K562 (cell line): ENCODE measurements around the gene FAM3C.

Experiments
- CBX3 ChIP-seq, 2 experiments: IDR thresholded peaks; 1 replicate in 1 of 2; 2 replicates in 1 of 2; pipeline ENCODE4 v1.6.1; 2012; ENCODE audit warnings: inconsistent platforms in 2 of 2, low read length in 2 of 2, borderline replicate concordance in 1 of 2, control low read depth in 1 of 2
- FOXA1 ChIP-seq: fragments of 450-650 bp; IDR thresholded peaks from 2 replicates; pipeline ENCODE4 v1.6.1; 2016; ENCODE audit warnings: mild to moderate bottlenecking, borderline replicate concordance
- HCFC1 ChIP-seq: IDR thresholded peaks from 2 replicates; pipeline ENCODE4 v1.6.1; 2012; ENCODE audit warnings: low read depth, low read length, improper control_type of control experiment
- MEF2A ChIP-seq: IDR thresholded peaks from 2 replicates; pipeline ENCODE4 v1.6.1; 2011; ENCODE audit warnings: low read depth, mild to moderate bottlenecking, low read length, moderate library complexity; ENCODE audit not compliant: control insufficient read depth
- MTF1 ChIP-seq: fragments of 250-450 bp; sonication (Bioruptor Pico); IDR thresholded peaks from 2 replicates; pipeline ENCODE4 v1.9.0; 2021; ENCODE audit warnings: moderate library complexity, mild to moderate bottlenecking, inconsistent platforms, borderline replicate concordance
- NR2C1 ChIP-seq, 2 experiments: fragments of 450-650 bp; IDR thresholded peaks; 2 replicates each; pipeline ENCODE4 v1.6.1; 2017; ENCODE audit warnings: mild to moderate bottlenecking in 2 of 2, antibody characterized with exemption in 1 of 2, inconsistent platforms in 1 of 2, missing compliant biosample characterization in 1 of 2, missing genetic modification characterization in 1 of 2
- SRF ChIP-seq, 2 experiments: fragments of 250-450, 450-650 bp in 1 of 2; sonication (Bioruptor Pico) in 1 of 2; sonication (generic) in 1 of 2; formaldehyde crosslinking; IDR thresholded peaks; 2 replicates each; pipeline versions ENCODE4 v1.5.0 to v1.5.1; 2020 to 2022; ENCODE audit warnings: mild to moderate bottlenecking in 1 of 2, missing genetic modification reagents in 1 of 2
- SRSF9 ChIP-seq: fragments of 200-400 bp; formaldehyde crosslinking; IDR thresholded peaks from 2 replicates; pipeline ENCODE4 v1.6.1; 2017; ENCODE audit warnings: low read depth, low read length, borderline replicate concordance
- ZFP36 ChIP-seq: fragments of 150-350 bp; IDR thresholded peaks from 2 replicates; pipeline ENCODE4 v1.6.1; 2018; ENCODE audit warnings: low read length, low read depth; ENCODE audit not compliant: partially characterized antibody
- ZNF217 ChIP-seq: sonication (generic); formaldehyde crosslinking; IDR thresholded peaks from 2 replicates; pipeline ENCODE4 v1.8.0; 2022; ENCODE audit warnings: mild to moderate bottlenecking, missing genetic modification reagents
- TF ChIP-seq, protein P1 (sequence below): sonication (generic); formaldehyde crosslinking; IDR thresholded peaks from 2 replicates; pipeline ENCODE4 v1.8.1; 2023; ENCODE audit warnings: mild to moderate bottlenecking, missing genetic modification reagents
- TF ChIP-seq, protein P2 (sequence below): fragments of 450-650 bp; IDR thresholded peaks from 2 replicates; pipeline ENCODE4 v1.6.1; 2016; ENCODE audit warnings: low read depth
- TF ChIP-seq, protein P3 (sequence below): fragments of 250-450 bp; sonication (Bioruptor Pico); IDR thresholded peaks from 2 replicates; pipeline ENCODE4 v1.5.0; 2022; ENCODE audit warnings: mild to moderate bottlenecking

DNA sequence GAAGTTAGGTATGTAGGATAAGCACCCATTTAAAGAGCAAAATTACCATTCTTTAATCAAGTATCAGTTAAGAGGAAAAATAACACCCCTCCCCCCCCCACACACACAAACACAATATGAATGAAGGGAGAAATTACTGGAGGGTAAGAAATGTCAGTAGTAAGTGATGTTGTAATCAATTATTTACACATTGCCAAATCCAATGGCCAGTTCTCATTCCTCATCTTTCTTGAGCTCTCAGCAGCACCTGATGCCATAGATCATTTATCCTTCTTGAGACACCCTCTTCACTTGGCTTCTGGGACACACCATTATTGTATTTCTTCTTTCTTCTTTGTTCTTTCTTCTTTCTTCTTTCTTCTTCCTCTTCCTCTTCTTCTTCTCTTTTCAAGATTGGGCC lies 33.7 kb upstream of the FAM3C start:
- TF ChIP-seq ZNF217 (CRISPR knock-in tag) = no peak
- no peak for TF ChIP-seq MEF2A
- TF ChIP-seq, protein P1, sequence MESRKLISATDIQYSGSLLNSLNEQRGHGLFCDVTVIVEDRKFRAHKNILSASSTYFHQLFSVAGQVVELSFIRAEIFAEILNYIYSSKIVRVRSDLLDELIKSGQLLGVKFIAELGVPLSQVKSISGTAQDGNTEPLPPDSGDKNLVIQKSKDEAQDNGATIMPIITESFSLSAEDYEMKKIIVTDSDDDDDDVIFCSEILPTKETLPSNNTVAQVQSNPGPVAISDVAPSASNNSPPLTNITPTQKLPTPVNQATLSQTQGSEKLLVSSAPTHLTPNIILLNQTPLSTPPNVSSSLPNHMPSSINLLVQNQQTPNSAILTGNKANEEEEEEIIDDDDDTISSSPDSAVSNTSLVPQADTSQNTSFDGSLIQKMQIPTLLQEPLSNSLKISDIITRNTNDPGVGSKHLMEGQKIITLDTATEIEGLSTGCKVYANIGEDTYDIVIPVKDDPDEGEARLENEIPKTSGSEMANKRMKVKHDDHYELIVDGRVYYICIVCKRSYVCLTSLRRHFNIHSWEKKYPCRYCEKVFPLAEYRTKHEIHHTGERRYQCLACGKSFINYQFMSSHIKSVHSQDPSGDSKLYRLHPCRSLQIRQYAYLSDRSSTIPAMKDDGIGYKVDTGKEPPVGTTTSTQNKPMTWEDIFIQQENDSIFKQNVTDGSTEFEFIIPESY (CRISPR knock-in tag) = no peak
- TF ChIP-seq ZFP36 = no peak
- TF ChIP-seq, protein P2, sequence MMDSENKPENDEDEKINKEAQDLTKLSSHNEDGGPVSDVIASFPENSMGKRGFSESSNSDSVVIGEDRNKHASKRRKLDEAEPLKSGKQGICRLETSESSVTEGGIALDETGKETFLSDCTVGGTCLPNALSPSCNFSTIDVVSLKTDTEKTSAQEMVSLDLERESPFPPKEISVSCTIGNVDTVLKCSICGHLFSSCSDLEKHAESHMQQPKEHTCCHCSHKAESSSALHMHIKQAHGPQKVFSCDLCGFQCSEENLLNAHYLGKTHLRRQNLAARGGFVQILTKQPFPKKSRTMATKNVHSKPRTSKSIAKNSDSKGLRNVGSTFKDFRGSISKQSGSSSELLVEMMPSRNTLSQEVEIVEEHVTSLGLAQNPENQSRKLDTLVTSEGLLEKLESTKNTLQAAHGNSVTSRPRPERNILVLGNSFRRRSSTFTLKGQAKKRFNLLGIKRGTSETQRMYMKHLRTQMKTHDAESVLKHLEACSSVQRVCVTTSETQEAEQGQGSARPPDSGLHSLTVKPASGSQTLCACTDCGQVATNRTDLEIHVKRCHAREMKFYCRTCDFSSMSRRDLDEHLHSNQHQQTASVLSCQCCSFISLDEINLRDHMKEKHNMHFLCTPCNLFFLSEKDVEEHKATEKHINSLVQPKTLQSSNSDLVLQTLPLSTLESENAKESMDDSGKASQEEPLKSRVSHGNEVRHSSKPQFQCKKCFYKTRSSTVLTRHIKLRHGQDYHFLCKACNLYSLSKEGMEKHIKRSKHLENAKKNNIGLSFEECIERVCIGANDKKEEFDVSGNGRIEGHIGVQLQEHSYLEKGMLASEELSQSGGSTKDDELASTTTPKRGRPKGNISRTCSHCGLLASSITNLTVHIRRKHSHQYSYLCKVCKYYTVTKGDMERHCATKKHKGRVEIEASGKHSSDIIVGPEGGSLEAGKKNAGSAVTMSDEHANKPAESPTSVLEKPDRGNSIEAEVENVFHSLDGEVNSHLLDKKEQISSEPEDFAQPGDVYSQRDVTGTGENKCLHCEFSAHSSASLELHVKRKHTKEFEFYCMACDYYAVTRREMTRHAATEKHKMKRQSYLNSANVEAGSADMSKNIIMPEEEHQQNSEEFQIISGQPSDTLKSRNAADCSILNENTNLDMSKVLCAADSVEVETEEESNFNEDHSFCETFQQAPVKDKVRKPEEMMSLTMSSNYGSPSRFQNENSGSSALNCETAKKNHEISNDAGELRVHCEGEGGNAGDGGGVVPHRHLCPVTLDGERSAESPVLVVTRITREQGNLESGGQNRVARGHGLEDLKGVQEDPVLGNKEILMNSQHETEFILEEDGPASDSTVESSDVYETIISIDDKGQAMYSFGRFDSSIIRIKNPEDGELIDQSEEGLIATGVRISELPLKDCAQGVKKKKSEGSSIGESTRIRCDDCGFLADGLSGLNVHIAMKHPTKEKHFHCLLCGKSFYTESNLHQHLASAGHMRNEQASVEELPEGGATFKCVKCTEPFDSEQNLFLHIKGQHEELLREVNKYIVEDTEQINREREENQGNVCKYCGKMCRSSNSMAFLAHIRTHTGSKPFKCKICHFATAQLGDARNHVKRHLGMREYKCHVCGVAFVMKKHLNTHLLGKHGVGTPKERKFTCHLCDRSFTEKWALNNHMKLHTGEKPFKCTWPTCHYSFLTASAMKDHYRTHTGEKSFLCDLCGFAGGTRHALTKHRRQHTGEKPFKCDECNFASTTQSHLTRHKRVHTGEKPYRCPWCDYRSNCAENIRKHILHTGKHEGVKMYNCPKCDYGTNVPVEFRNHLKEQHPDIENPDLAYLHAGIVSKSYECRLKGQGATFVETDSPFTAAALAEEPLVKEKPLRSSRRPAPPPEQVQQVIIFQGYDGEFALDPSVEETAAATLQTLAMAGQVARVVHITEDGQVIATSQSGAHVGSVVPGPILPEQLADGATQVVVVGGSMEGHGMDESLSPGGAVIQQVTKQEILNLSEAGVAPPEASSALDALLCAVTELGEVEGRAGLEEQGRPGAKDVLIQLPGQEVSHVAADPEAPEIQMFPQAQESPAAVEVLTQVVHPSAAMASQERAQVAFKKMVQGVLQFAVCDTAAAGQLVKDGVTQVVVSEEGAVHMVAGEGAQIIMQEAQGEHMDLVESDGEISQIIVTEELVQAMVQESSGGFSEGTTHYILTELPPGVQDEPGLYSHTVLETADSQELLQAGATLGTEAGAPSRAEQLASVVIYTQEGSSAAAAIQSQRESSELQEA = no peak
- TF ChIP-seq SRF (CRISPR knock-in tag; IDR thresholded peaks at IDR 0.05) = no peak
- no peak for TF ChIP-seq NR2C1 (IDR thresholded peaks at IDR 0.05)
- no peak for TF ChIP-seq NR2C1 (tag; IDR thresholded peaks at IDR 0.05)
- no peak for TF ChIP-seq SRSF9
- no peak for TF ChIP-seq FOXA1
- TF ChIP-seq HCFC1 = no peak
- TF ChIP-seq, protein P3, sequence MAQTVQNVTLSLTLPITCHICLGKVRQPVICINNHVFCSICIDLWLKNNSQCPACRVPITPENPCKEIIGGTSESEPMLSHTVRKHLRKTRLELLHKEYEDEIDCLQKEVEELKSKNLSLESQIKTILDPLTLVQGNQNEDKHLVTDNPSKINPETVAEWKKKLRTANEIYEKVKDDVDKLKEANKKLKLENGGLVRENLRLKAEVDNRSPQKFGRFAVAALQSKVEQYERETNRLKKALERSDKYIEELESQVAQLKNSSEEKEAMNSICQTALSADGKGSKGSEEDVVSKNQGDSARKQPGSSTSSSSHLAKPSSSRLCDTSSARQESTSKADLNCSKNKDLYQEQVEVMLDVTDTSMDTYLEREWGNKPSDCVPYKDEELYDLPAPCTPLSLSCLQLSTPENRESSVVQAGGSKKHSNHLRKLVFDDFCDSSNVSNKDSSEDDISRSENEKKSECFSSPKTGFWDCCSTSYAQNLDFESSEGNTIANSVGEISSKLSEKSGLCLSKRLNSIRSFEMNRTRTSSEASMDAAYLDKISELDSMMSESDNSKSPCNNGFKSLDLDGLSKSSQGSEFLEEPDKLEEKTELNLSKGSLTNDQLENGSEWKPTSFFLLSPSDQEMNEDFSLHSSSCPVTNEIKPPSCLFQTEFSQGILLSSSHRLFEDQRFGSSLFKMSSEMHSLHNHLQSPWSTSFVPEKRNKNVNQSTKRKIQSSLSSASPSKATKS (CRISPR knock-in tag) = no peak
- TF ChIP-seq CBX3 (IDR thresholded peaks at IDR 0.05; ENCODE audit: borderline replicate concordance in 1 of 2, low read length in 2 of 2) = no peak
- no peak for TF ChIP-seq MTF1
